ENCODE data around the gene USP15.
"Not testable (repeated sequence)": the region's sequence is repeated elsewhere in the genome, so short reads cannot be mapped to it uniquely, and the experiment has no call there.

USP15 gene

DNA sequence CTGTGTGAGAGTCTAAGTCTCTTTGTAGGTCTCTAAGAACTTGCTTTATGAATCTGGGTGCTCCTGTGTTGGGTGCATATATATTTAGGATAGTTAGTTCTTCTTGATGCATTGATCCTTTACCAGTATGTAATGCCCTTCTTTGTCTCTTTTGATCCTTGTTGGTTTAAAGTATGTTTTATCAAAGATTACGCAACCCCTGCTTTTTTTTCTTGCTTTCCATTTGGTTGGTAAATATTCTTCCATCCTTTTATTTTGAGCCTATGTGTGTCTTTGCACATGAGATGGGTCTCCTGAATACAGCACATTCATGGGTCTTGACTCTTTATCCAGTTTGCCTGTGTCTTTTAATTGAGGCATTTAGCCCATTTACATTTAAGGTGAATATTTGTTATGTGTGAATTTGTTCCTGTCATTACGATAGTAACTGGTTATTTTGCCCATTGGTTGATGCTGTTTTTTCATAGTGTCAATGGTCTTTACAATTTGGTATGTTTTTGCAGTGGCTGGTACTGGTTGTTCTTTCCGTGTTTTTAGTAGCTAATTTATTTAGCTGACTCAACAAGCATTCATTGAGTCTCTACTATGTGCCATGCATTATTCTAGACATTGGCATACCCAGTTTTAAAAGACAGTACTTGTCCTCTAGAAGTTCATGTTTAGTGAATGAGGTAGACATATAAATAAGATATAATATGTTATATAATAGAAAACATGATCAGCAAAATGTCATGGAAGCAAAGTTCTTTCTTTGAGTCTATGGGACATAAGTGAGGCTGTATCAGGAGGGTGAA lies 108.4 kb downstream of the USP15 start:
- not testable (repeated sequence) for DNase-seq (ENCODE audit: low read depth in 2 of 2)

DNA sequence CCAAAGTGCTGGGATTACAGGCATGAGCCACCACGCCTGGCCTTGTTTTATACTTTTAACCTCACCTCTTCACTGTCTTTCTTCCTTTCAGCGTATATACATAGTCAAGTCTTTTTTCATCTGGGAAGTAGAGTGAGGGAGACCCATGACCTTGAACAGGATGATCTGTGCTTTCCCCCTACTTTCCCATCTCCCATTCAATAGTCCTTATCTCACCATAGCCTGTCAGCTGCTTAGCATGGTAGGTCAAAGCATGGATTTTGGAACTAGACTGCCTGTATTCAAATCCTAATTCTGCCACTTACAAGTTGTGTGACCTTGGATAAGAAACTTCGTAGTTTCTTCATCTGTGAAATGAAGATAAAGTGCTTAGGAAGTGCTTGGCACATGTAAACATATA lies 110.0 kb downstream of the USP15 start:
- DNase-seq (ENCODE audit: low read depth in 2 of 2), result no peak

DNA sequence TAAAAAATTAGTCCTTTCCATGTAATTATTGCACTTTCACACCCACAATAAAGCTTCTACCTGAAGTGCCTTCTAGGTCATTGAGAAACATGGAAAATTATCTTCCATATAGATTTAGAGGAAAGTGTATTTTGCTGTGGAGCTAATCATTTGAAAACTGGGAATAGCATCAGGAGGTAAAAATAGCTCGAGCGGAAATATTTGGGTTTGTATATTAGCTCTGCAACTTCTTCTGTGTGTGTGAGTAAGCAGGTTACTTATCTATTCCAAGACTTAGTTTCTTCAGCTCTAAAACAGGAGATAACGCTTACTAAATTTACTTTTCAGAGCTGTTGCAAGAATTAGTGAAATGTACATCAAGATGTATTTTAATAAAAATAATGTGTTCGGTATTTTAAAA lies 111.5 kb downstream of the USP15 start:
- DNase-seq (ENCODE audit: low read depth in 2 of 2), result no peak

DNA sequence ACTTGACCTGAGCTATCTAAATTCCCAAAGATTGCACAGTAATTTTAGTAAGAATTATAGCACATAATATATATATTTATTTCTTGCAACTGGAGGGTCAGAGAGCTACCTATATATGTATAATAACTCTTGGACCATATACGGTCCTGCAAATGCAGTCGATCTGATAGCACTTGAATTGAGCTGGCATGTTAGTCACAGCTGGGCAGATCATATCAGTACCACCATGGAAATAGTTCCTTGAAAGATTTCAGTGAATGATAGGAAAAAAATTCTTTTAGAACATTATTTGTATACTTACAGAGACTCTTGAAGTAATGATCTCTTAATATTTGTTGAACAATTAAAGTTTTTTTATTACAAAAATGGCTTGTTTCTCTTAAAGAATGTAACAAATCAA lies 111.9 kb downstream of the USP15 start:
- no peak for DNase-seq (ENCODE audit: low read depth in 2 of 2)

DNA sequence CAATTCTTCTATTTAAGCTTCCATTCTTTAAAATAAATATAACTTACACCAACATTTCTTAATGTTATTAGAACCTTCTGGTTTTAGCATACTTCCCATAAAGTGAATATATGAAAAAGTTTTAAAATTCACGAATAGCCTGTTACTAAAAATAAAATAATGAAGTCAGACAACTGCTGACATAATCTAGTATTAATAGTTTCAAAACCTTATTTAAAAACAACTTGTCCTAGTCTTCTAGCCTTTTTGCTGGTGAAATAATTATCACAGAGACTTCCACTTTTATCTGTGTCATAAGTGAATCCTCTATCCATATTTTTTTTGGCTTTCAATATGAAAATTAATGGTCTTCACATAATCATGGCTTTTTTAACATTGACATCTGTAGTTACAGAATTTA lies 112.6 kb downstream of the USP15 start:
- no peak for DNase-seq (ENCODE audit: low read depth in 2 of 2)

DNA sequence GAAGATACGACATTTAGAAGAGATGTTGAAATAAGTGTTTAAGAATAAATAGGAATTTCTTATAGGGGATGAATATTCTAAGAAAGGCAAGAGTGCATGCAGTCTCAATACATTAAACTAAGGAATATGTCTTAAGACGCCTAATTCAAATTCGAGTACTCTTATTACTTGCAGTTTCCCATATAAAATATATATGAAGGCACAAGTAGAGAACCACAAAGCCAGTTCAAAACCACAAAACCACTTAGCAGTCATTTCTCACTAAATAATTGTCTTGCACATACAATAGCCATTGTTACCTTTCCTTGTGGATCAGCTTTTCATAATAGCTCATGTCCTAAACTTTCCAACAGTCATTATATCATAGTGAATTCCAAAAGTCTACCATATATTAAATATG lies 115.4 kb downstream of the USP15 start:
- DNase-seq (ENCODE audit: low read depth in 2 of 2), result no peak

DNA sequence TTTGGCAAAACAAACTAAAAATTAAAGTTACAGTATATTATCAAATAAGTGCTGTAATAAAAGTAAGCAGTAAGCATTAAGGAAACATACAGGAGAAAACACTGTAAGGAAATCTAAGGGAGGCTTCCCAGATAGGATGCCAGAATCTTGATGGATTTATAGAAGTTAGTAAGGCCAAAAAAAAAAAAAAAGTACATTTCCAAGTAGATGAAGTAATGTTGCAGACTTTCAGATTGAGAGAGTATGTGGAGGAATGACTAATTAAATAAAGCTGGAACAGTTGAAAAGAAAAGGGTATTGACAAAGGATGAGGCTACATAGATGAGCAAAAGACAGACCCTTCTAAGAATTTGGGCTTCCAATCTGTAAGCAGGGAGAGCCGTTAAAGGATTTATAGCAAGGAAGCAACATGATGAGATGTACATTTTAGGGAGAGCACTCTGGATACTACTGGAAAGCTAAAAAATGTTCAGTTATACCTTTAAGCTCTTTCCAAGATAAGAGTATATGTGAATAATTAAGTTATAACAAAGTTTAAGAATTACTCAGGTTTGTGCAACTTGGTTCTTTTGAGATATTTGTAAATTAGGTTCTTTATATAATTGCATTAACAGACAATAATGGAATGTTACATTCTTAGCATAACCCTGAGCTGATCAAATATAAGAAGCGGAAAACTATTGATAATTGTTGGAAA lies 119.0 kb downstream of the USP15 start:
- DNase-seq (ENCODE audit: low read depth in 2 of 2), result no peak

DNA sequence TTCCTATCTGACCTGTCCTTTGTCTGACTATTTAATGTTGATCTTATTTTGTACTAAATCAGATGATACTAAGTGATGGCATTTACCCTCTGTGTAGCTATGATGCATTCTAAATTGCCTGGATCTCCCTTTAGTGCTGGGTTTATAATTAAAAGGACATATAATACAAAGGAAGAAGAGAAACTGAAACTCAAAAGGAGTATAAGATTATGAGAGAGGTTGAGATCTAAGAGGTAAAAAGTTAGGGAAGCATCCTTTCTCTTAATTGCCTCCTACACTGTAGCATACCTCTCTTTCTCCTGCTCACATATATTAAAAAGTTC lies 119.5 kb downstream of the USP15 start:
- no peak for DNase-seq (ENCODE audit: low read depth in 2 of 2)

DNA sequence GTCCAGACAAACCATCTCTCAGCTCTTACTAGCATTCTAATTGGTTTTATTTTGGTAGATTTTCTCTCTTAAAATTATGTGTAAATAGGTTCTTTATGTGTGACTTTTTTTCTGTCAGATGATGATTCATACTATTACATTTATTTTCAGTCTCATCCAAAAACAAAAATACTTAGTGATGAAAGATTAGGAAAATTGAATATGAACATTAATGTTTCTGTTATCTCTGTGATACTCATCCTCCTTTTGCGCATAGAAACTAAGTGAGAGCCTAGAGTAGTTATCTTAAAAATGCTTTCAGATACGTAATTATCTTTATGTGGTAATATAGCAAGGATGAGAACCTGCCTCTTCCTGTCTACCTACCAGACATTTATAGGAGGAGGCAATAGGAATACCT lies 122.3 kb downstream of the USP15 start:
- no peak for DNase-seq (ENCODE audit: low read depth in 2 of 2)

DNA sequence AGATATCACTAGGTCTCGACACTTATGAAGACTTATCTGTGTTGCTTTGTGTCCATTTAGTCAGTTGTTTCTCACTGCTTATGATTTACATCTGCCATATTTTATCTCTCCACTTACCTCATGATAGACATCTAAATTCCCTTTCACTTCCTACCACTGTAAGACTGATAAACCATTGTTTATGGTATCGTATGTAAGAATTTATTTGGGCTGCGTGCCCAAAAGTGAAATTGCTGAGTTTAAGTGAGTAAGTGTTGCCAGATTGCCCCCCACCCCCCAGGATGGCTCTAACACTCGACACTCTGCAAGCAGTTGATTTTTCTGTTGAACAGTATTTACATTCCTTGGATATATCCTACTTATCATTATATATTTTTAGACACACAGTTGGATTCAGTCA lies 136.5 kb downstream of the USP15 start:
- no peak for DNase-seq (ENCODE audit: low read depth in 2 of 2)

DNA sequence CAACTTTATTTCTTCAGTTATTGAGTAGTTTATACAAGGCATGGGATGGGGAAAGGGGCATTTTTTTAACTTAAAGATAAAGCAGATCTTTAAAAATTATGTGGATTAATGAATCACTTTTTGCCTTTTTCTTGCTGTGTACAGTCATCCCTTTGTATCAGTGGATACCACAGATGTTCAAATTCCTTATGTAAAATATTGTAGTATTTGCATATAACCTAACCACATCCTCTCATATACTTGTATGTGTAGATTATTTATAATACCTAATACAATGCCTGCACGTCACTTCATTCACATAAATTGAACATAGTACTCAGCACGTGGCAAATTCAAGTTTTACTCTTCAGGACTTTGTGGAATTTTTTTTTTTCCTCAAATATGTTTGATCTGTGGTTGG lies 139.9 kb downstream of the USP15 start:
- no peak for DNase-seq (ENCODE audit: low read depth in 2 of 2)

DNA sequence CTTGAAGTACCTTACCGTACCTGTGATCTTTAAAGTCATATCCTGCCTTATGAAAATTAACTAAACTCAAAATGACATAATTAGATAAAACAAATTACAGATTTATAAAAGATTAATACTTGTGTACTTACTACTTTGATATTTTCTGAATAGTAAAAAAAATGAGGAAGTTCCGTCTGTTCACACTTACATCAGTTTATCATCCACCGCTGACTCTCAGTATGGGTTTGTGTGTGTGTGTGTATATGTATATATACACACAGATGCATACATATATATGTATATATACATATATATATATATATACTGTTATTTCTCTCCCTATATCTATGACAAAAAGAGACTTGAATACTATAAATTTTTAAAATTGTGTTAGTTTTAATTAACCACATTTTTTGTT lies 141.4 kb downstream of the USP15 start:
- DNase-seq (ENCODE audit: low read depth in 2 of 2), result no peak

DNA sequence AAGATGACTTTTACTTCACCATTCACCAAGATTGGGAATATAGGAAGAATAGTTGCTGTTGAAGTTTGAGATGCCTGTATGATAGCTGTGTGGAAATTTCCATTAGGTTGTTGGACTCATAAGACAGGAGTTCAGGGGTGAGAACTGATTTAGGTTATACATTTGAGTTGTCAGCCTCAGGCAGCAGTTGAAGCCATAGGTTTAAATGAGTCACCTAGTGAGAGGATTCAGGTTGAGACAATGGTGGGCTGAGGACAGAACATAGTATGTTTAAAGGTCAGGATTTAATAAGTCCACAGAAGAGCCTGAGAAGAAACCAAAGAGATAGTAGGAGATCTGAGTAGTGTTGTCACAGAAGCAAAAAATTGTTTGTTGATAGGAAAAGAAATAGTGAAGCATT lies 142.8 kb downstream of the USP15 start:
- DNase-seq (ENCODE audit: low read depth in 2 of 2), result no peak

DNA sequence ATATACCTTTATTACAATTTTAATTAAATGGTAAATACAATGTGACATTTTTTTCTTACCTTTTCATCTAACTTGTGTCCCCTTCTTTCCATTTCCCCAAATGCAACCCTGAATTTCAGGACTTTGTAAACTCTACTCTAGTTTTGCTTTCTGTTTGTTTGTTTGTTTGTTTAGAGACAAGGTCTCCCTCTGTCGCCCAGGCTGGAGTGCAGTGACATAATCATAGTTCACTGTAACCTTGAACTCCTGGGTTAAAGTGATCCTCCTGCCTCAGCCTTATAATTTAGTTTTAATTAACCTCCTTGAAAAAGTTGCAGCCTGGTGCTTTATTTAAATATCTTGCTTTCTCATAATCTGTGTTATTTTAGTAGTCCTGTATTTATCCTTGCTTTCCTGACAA lies 147.4 kb downstream of the USP15 start:
- no peak for DNase-seq (ENCODE audit: low read depth in 2 of 2)

DNA sequence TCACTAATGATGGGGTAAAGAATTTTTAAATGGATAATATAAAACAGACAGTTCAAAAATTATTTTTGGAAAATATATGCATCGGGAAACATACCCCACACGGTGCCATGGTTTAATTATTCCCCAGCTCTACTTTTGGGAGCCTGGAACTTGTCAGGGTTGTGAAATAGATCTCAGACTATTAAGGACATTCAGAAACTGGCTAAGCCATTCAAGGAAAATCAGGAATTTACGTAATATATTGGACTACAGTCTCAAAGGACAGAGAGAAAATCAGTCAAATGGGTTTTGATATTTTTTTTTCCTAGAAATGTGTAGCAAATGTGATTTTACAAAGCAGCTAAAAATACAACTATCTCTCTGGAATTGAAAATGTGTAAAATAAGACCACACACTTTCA lies 148.9 kb downstream of the USP15 start:
- no peak for DNase-seq (ENCODE audit: low read depth in 2 of 2)

DNA sequence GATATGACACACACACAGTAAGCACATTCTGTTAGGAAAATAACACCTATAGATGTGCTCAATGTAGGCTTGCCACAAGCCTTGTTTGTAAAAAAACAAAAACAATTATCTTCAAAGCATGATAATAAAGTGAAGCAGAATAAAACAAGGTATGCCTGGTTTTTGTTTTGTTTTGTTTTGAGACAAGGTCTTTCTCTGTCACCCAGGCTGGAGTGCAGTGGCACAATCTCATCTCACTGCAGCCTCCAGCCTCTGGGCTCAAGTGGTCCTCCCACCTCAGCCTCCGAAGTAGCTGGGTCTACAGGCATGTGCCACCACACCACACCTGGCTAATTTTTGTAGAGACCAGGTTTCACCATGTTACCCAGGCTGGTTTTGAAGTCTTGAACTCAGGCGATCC lies 154.0 kb downstream of the USP15 start:
- no peak for DNase-seq (ENCODE audit: low read depth in 2 of 2)

DNA sequence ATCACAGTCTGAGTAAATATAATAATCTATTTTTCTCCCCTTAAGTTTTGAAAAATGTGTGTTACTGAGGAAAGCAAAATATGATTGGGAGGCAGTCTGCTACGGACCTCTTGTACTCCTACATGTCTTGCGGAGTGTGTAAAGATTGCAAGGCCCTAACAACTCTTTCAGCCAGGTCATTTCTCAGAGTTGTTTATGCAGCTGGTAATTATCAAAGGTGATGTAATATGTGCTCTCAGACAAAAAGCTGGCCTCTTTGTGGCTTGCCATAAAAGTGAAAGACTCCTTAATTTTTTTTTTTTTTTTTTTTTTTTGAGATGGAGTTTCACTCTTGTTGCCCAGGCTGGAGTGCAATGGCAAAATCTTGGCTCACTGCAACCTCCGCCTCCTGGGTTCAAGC lies 165.9 kb downstream of the USP15 start:
- DNase-seq (ENCODE audit: low read depth in 2 of 2), result no peak

DNA sequence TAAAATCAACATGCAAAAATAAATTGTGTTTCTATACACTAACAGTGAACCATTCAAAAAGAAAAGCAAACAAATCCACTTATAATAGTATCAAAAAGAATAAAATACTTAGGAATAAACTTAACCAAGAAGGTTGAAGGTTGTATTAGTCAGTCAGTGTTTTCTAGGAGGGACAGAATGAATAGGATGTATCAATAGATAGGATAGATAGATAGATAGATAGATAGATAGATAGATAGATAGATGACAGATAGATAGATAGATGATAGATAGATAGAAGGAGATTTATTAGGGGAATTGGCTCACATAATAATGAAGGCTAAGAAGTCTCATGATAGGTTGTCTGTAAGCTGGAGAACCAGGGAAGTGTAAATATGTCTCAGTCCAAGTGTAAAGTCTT lies 169.3 kb downstream of the USP15 start:
- no peak for DNase-seq (ENCODE audit: low read depth in 2 of 2)

DNA sequence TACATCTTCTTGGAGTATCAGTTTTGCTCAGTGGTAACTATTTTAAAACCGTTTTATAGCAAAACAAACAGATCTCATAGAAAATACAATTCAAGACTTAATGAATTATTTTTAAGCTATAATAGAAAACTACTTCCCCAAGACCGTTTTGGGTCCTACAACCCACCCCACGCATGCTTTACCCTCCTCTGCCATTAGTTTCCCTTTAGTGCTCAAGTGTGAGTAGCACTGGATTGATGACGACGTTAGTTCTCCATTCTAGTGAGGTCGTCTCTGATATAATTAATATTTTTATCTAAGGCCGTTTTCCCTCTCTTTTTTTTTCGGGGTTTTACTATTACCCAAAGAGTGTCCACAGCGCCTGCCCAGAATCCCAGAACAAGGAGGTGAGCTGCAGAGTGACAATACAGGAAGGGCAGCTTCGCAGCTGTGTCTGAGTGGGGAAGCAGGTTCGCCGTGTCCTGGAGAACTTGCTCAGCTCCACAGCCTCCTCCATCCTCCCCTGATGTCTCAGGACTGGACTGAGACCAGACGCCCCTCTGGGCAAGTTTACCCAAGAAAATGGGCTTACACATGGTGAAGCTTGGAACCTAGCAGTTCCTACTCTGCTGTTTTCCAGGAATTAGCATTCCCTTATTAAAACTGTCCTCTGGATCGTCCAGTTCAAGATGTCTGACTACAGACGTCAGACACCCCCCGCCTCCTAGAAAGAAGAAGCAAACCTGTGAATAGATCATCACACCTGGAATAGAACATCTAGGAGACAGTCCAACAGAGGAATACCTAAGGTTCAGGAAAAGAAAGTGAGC lies 174.5 kb downstream of the USP15 start:
- no peak for DNase-seq (ENCODE audit: low read depth in 2 of 2)

DNA sequence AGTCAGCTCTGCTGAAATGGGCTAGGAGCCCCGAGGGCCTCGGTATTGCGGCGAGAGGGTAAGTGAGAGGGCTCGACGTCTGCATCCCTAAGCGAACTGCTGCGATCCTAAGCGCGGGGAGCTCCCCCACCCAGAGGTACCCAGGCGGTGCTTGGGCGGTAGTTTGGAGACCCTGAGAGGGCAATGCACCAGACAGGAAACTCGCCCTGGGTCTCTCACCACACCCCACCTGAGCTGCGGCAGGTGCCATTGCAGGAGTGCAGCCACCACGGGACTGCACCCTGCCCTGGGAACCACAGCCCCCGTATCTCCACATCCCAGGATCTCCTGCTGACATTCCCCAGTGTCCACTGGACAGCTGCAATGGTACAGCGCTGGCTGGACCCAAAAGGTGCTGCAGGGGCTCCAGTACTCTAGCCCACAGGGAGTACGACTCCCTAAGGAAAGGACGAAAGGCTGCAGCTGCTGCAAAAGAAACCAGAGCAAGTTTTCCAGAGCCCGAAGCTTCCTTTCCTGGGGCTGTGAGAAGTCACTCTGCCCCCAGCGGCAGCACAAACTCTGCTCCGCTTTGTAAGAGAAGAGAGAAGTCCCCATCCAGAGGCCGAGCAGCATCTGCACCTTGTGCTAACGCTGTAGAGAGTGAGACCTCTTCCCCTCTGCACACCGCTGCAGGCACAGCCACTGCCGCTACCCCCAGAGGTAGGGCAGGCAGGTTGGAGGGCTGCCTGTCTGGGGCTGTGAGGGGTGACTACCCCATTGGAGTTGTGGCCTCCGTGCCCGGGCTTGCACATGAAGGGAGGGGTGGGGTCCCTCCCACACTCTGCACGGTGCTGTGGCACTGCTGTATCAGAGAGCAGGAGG lies 175.3 kb downstream of the USP15 start:
- no peak for DNase-seq (ENCODE audit: low read depth in 2 of 2)

DNA sequence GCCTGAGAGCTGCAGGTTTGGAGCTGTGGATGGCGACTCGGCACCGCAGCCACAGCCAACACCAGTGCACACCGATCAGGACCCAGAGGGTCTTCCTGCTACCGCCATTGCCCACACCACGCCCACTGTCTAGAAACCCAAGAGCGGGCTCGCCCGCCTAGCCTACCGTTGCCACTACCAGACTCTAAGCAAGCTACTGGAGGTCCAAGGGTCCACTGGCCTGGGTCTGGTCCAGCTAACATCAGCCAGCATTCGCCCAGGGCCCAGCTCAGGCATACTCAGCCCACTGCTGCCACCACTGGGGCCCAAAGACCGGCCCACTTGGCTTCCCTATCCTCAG lies 175.9 kb downstream of the USP15 start:
- no peak for DNase-seq (ENCODE audit: low read depth in 2 of 2)

DNA sequence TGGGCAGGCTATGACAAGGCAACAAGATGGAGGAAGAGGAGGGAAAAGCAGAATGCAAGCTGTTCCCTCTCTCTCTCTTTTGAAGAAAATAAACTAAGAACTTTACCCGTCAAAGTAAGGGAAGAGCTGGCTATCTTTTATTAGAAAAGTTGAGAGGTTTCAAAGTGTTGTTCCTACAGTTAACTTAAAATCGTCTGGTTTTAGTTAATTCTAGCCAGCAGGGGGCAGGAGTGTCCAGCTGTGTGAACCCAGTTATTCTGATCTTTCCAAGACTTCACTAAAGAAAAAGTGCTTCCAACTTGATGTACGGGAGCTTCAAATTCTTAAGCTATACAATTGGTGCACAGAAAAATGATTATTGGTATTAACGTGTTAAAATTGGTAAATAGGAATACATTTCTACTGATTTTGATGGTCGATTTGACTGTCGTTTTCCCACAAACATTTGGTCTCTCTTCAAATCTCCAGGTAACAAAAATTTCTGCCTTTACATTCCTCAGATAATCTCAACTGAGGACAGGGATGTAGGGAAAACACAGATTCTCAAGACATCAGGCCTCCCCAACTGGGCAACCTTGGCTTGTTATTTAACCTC lies 178.0 kb downstream of the USP15 start:
- DNase-seq (ENCODE audit: low read depth in 2 of 2), result no peak

Data from stimulated activated CD8-positive, alpha-beta memory T cell treated with anti-CD3 and anti-CD28 coated beads, Interleukin-2, amount 100 ng/mL, for 48 hours (primary cell).